MCF 10A (cell line): ENCODE results near the gene LDLRAD4. TPM values are rescaled to one million over a fixed set of nuclear protein-coding genes. Genes with fewer than 3 reads are reported as not detected.

ENCODE experiments used
- BruUV-seq: library from RNA; stranded (reverse); fragments of 400-500 nt; replicated peaks from 2 replicates; lab custom pipeline; 2021; lab: Mats Ljungman, UMichigan
- CTCF ChIA-PET: fragments of 300-600 bp; sonication (Branson Sonifier 250); formaldehyde crosslinking; extraction: SDS; loops from one replicate; lab custom pipeline; 2021; ENCODE audit warnings: antibody characterized with exemption, inconsistent platforms; lab: Yijun Ruan, JAX
- POLR2A ChIA-PET: fragments of 300-600, 350-650 bp; sonication (Branson Sonifier 250); formaldehyde crosslinking; extraction: SDS; loops from one replicate; lab custom pipeline; 2020; ENCODE audit warnings: antibody characterized with exemption, inconsistent platforms; lab: Yijun Ruan, JAX
- DNase-seq: peaks from one replicate; pipeline ENCODE4 v3.0.0-alpha.2; 2018; ENCODE audit not compliant: unreplicated experiment
- H3K27ac Mint-ChIP-seq: one replicate; pipeline ENCODE4 v1.8.0; 2022; ENCODE audit warnings: mild to moderate bottlenecking, low read depth, mixed read lengths; ENCODE audit not compliant: unreplicated experiment
- H3K27me3 Mint-ChIP-seq: one replicate; pipeline ENCODE4 v1.8.0; 2022; ENCODE audit warnings: mixed read lengths; ENCODE audit not compliant: insufficient read depth, unreplicated experiment
- H3K36me3 Mint-ChIP-seq: one replicate; pipeline ENCODE4 v1.8.0; 2022; ENCODE audit warnings: mild to moderate bottlenecking, moderate library complexity, mixed read lengths; ENCODE audit not compliant: insufficient read depth, unreplicated experiment
- H3K4me1 Mint-ChIP-seq: one replicate; pipeline ENCODE4 v1.8.0; 2022; ENCODE audit warnings: mixed read lengths; ENCODE audit not compliant: insufficient read depth, unreplicated experiment
- H3K4me3 Mint-ChIP-seq: one replicate; pipeline ENCODE4 v1.8.0; 2022; ENCODE audit warnings: mild to moderate bottlenecking, moderate library complexity, mixed read lengths; ENCODE audit not compliant: unreplicated experiment
- H3K9me3 Mint-ChIP-seq: one replicate; pipeline ENCODE4 v1.8.0; 2022; ENCODE audit warnings: mixed read lengths; ENCODE audit not compliant: unreplicated experiment
- intact Hi-C: fragments of 100-400 bp; cut with micrococcal nuclease; formaldehyde crosslinking; loops from 2 replicates; pipeline ENCODE4 v1.14.1; 2022
- total RNA-seq: library from RNA; stranded (reverse); gene quantifications from 2 replicates; pipeline ENCODE4 v1.2.3, GENCODE V29; 2022
- TF ChIP-seq, protein P1 (sequence below): fragments of 200-600 bp; IDR thresholded peaks from one replicate; pipeline ENCODE4 v1.8.0; 2022; ENCODE audit warnings: antibody characterized with exemption, mild to moderate bottlenecking; ENCODE audit not compliant: unreplicated experiment

LDLRAD4 gene
- total RNA-seq, 1 experiment from 2014 or later = not detected

GRCh38 chr18:13268158-13269012 lies 49.8 kb downstream of the LDLRAD4 start:
- peaks cover 30% of the 10 kb centered on the region for H3K27me3 Mint-ChIP-seq
- intact Hi-C loops = no loop called here
- CTCF ChIA-PET = no interaction called here
- no peaks in the 10 kb centered on the region for H3K4me1 Mint-ChIP-seq
- H3K36me3 Mint-ChIP-seq = no peaks in the 10 kb centered on the region
- H3K9me3 Mint-ChIP-seq = peaks cover 23% of the 10 kb centered on the region
- DNase-seq = no peak
- TF ChIP-seq, protein P1, sequence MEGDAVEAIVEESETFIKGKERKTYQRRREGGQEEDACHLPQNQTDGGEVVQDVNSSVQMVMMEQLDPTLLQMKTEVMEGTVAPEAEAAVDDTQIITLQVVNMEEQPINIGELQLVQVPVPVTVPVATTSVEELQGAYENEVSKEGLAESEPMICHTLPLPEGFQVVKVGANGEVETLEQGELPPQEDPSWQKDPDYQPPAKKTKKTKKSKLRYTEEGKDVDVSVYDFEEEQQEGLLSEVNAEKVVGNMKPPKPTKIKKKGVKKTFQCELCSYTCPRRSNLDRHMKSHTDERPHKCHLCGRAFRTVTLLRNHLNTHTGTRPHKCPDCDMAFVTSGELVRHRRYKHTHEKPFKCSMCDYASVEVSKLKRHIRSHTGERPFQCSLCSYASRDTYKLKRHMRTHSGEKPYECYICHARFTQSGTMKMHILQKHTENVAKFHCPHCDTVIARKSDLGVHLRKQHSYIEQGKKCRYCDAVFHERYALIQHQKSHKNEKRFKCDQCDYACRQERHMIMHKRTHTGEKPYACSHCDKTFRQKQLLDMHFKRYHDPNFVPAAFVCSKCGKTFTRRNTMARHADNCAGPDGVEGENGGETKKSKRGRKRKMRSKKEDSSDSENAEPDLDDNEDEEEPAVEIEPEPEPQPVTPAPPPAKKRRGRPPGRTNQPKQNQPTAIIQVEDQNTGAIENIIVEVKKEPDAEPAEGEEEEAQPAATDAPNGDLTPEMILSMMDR = no peak
- POLR2A ChIA-PET = no interaction called here
- no peak overlapping the region for H3K4me3 Mint-ChIP-seq
- BruUV-seq = no TSS peak
- no peak overlapping the region for H3K27ac Mint-ChIP-seq

GRCh38 chr18:13269013-13269280 lies 50.4 kb downstream of the LDLRAD4 start:
- ChIA-PET POLR2A (no interaction called here), CTCF (interaction anchor here (0.6 kb wide), 1 partner anchor 45 kb away, joined by 5 read pairs; no protein-coding TSS in a partner anchor)
- Mint-ChIP-seq H3K9me3 (peaks cover 23% of the 10 kb centered on the region), H3K27ac (no peak overlapping the region), H3K4me1 (no peaks in the 10 kb centered on the region), H3K27me3 (peaks cover 30% of the 10 kb centered on the region), H3K4me3 (no peak overlapping the region), H3K36me3 (no peaks in the 10 kb centered on the region)
- no TSS peak for BruUV-seq
- intact Hi-C loops = no loop called here
- TF ChIP-seq, protein P1 = no peak
- DNase-seq = no peak

GRCh38 chr18:13269521-13270011 lies 51.0 kb downstream of the LDLRAD4 start:
- H3K36me3 Mint-ChIP-seq = no peaks in the 10 kb centered on the region
- no peak overlapping the region for H3K27ac Mint-ChIP-seq
- no peak for DNase-seq
- BruUV-seq = no TSS peak
- peaks cover 29% of the 10 kb centered on the region for H3K9me3 Mint-ChIP-seq
- H3K4me1 Mint-ChIP-seq = no peaks in the 10 kb centered on the region
- TF ChIP-seq, protein P1 = no peak
- ChIA-PET CTCF (interaction anchor here (0.6 kb wide), 1 partner anchor 45 kb away, joined by 5 read pairs; no protein-coding TSS in a partner anchor), POLR2A (no interaction called here)
- H3K27me3 Mint-ChIP-seq = peaks cover 30% of the 10 kb centered on the region
- intact Hi-C loops = no loop called here
- no peak overlapping the region for H3K4me3 Mint-ChIP-seq

GRCh38 chr18:13270279-13270855 lies 51.8 kb downstream of the LDLRAD4 start:
- peaks cover 24% of the 10 kb centered on the region for H3K9me3 Mint-ChIP-seq
- no peak overlapping the region for H3K27ac Mint-ChIP-seq
- DNase-seq = no peak
- TF ChIP-seq, protein P1 = no peak
- H3K27me3 Mint-ChIP-seq = peaks cover 22% of the 10 kb centered on the region
- no peak overlapping the region for H3K4me3 Mint-ChIP-seq
- ChIA-PET CTCF (no interaction called here), POLR2A (no interaction called here)
- H3K36me3 Mint-ChIP-seq = no peaks in the 10 kb centered on the region
- intact Hi-C loops = no loop called here
- BruUV-seq = no TSS peak
- no peaks in the 10 kb centered on the region for H3K4me1 Mint-ChIP-seq
